Embryonic facial prominence (tissue), 1 donor: ENCODE measurements around the gene MFSD6.
A peak's percentile ranks its signal among the peaks of the same experiment; 100 is the strongest.

Experiments used
- DNase-seq: peaks from one replicate; pipeline ENCODE4 v3.0.0-alpha.2; 2016; ENCODE audit errors: extremely low spot score

The MFSD6 gene

GRCh38 chr2:190440113-190440512 lies 32.0 kb downstream of the MFSD6 start:
- no peak for DNase-seq

DNA sequence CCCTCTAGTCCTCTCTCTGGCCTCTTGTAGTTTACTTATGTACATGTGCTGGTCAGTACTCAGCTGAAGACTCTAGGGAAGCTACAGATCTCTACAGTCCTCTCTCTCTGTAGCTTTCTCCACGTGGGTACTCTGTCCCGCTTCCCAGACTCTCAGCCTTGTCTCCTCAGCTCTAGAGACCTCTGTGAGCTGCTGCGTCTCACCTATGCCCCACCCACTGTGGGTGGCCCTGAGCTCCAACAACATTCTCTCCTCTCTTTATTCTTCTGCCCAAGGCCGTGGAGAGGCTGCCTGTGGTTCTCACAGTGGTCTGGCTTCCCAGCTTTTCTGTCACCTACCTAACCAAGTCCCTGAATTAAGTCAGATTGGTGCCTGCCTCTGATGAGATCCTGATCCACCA lies 33.4 kb downstream of the MFSD6 start:
- DNase-seq = no peak

GRCh38 chr2:190443055-190443454 lies 34.9 kb downstream of the MFSD6 start:
- DNase-seq = no peak

GRCh38 chr2:190443778-190444481 lies 35.8 kb downstream of the MFSD6 start:
- peak; percentile 22 for DNase-seq

DNA sequence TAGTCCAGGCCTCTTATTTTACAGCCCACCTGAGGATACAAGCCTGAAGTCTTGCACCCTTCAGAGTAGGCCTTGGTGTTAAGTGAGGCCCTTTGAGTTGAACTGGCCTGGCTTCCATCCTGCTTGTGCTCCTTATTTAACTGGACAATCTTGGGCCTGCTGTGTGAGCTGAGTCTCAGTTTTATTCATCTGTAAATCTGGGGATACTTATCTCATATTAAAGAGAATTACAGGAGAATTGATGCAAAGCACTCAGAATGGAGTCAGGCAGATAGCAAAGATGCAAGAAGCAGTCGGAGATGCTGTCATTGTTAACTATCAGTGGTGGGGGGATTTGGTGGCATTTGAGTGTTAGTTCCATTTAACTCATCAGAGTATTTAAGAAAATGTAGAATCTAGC lies 36.8 kb downstream of the MFSD6 start:
- no peak for DNase-seq

- no peak for DNase-seq
Measured at GRCh38 chr2:190446193-190446592, 38.0 kb downstream of the MFSD6 start.

DNA sequence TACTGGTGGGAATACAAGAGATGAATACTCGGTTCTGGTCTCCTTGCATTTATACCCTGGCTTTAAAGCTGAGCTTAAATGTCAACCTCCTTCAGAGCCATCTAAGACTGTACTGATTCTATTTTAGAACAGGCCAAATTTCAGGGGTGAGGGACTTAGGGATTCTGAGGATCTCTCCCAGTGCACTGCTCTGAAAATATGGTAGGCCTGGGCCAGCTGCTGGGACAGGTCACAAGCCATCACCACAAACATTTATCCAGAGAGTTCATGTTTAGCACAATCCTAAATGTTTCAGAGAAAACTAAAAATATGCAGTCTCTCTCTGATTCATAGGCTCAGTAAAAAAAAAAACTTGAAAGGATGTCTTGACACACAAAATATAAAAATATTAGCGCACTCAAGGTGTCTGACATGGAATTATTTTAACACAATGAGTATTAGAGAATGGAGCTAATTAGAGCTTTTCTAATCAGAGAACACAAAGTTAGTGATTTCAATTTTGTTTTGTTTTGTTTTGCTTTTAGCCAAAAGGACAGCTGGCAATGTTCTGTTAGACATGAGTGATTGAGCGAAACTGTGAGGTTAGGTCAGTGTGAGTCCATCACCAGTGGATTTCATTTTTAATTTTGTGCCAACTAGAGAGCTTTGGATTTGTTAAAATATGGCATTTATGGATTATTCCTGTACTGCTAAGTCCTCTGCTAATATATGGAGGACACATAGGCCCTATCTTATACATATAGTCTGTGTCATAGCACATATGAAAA lies 38.8 kb downstream of the MFSD6 start:
- DNase-seq = no peak

DNA sequence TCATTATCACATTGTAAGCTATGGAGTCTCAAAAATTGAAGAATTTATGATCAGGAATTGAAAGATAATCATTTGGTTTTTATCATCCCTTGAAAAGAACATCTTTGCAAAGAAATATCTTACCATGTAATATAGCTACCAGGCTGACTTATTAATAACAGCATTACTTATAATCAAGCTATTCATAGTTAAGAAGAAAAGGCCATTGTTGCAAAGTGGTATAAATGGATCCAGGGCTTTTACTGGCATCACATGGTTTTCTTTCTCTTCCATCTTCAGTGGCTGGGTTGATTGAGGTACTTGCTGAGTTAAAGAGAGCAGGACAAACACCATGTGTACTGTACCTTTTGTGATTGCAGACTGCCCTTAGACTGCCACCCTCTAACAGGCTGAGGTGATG lies 39.6 kb downstream of the MFSD6 start:
- DNase-seq = no peak

DNA sequence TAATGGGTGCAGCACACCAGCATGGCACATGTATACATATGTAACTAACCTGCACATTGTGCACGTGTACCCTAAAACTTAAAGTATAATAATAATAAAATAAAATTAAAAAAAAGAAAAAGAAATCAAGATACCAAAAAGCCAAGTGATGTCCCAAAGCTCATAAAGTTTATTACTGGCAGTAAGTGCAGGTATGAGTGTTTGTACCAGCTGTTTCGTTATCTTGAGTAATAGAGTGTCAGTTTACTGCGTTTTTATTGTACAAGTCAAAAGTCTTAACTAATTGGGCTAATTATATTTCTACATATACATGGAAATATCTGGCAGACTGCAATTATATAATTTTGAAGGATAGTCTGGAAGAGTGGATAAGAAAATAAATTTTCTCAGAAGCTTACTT lies 41.8 kb downstream of the MFSD6 start:
- DNase-seq = no peak

DNA sequence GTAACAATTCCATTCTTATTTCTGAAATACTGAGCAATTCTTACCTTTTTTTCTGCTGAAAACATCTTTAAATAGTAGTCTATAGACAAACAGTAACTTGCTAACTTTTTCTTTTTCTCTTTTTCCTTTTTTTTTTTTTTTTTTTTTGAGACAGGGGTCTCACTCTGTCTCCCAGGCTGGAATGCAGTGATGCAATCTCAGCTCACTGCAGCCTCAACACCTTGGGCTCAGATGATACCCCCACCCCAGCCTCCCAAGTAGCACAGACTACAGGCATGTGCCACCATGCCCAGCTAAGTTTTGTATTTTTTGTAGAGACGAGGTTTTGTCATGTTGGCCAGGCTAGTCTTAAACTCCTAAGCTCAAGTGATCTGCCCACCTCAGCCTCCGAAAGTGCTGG lies 42.2 kb downstream of the MFSD6 start:
- no peak for DNase-seq

- DNase-seq = no peak
Measured at GRCh38 chr2:190451561-190452176, 43.5 kb downstream of the MFSD6 start.

GRCh38 chr2:190452433-190452832 lies 44.3 kb downstream of the MFSD6 start:
- DNase-seq = no peak

DNA sequence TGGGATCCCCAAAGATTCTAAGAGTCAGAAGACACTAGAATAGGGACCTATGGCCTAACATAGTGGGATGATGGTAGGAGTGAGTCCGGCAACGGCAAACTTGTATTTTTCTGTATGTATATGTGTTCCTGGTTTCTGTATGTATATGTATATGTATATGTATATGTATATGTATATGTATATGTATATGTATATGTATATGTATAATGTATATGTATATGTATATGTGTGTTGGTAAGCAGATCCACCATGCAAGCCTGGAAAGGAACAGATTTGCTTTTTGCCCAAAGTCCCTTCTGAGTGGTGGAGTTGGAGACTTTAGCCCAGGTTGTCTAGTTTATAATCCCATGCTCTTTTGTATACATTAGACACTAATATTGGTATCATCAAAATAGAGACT lies 46.6 kb downstream of the MFSD6 start:
- DNase-seq = no peak

DNA sequence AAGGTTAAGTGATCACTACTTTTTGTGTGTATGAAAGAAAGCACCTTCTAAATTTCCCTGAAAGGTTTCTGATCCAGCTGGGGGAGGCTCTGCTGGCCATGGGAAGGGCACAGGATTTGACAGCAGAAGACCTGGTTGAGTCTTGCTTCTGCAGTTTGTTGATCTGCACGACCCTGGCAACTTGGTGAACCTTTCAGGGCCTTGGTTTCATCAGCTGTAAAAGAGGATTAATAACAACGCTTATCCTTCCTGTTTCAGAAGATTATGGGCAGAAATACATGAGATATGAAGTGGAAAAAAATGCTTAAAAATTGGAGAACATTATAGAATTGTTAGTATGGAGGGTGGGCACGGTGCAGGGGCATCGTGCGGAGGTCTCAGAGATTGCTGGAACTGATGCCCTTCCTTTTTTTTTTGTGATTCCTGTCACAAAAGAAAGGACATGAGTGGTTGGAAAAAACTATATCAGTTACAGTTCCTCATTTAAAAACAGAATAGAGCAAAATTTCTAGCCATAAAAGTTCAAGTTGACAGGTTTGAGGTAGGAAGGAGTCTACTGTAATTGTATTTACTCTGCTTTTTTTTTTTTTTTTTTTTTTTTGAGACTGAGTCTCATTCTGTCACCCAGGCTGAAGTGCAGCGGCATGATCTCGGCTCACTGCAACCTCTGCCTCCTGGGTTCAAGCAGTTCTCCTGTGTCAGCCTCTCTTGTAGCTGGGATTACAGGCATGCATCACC lies 47.4 kb downstream of the MFSD6 start:
- no peak for DNase-seq

DNA sequence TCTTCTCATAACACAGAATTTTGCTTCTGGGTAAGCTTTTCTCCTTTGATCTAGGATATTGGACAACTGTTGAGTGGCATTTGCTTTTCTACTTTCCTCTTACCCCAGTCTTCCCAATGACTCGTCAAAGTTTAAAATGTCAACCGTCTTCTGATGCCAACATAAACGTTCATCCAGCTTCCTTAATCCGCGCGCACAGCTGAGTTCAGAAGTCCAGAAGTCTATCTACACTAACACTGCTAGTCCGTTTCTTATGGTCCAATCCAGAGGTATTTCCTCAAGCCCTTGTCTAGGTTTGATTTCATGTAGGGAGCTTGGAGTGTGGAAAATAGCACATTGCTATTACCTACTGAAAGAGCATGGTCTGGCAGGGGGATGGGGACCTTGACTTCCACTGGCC lies 48.7 kb downstream of the MFSD6 start:
- DNase-seq = no peak

DNA sequence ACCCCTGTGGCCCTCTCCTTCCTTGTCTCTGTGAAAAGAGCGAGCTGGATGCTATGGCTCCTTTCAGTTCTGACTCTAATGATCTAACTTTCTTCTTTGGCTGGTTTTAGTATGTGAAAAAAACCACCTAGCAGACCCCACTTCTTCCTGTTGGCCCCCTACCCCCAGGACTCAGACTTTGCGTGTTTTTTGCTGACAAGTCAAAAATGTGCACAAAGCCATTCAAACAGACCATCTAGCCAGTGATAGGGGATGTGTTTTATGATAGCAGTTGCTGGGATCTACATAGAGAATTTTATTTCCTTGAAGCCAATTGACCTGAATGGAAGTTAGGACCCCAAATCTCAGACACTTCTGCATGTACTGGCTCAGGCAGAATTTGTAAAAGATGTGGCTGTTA lies 49.1 kb downstream of the MFSD6 start:
- no peak for DNase-seq

DNA sequence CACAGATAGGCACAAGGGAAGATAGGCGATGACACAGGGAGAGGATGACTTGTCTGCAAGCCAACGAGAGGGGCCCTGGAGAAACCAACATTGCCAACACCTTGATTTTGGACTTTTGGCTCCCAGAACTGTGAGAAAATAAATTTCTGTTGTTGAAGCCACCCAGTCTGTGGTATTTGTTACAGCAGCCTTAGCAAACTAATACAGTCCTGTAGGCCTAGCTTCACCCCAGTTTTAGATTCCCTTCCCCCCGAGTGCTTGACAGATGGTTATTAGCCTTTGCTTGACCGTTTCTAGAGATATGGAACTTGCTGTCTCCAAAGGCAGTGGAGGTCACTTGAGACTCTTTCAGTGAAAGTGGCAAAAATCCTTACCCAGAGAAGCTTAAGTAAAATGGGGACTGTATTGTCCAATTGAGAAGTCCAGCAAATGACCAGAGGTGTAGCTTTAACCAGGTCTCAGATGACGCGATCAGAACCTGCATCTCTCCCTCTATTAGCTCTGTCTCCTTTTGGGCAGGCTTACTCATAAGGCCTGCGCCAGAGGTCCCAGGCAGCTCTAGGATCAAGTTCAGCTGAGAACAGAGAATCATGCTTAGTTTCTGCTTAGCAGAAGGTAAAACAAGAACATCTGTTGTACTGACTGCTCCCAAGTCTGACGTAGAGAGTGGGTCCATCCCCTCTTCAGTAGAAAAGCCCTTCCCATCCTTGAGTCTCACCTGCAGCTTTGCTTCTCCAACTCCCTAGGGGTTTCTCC lies 50.4 kb downstream of the MFSD6 start:
- DNase-seq = no peak

GRCh38 chr2:190459881-190460280 lies 51.7 kb downstream of the MFSD6 start:
- DNase-seq = no peak

- DNase-seq = no peak
Measured at GRCh38 chr2:190460487-190460886, 52.3 kb downstream of the MFSD6 start.

DNA sequence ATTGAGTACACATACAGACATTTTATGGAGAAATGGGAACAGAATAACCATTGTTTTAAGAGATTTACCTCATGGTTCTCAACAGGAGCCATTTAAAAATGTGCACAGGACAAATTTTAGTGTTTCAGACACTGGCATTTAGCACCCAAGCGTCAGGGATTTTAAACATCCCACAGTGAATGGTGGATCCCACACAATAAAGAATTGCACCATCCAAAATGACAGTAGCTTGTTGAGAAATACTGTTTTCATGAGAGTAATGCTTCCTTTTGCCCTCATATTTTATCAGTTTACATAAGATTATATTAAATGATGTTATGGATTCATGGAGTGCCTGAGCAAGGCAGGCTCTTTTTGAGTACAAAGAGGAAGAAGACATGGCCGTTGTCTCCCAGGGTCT lies 54.0 kb downstream of the MFSD6 start:
- no peak for DNase-seq

DNA sequence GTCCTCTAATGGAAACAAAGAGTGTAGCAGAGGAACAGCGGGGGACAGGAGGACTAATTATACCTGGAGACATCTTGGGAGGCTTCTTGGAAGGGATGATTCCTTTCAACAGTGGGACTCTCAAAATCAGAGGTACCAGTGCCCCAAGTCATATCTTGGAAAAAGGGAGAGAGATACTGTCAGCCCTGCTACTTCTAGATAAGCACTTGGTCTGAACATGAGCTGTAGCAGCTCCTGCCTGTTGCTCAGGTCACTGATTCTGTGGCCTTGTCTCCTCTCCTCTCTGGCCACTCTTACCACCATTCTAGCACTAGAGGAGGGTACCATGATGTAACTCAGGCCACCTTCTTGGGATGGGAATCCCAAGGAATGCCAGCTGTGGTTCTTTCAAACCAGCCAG lies 54.5 kb downstream of the MFSD6 start:
- DNase-seq = no peak

DNA sequence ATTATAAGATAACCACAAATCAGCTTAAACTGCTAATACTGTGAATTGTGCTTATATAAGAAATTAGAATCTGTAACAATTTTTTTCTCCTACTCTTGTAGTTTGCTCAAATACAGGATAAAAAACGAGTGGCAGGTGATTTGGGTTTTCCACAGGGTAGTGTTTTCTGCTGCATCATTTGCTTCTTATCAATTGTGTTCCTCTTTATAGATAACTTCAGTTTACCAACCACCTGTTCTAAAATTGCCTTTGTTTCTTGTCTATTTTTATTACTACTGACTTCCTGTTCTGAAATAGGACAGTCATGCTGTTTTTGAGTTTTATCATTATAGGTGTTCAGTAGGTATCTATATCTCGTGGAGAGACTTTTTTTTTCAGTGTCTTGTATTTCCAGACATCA lies 56.9 kb downstream of the MFSD6 start:
- no peak for DNase-seq
